HG03575 (cell line): ENCODE data around the gene XPO6.

ENCODE experiments used
- ATAC-seq: cut with Tn5 transposase; IDR thresholded peaks from one replicate; pipeline ENCODE4 v1.9.1; 2021; ENCODE audit not compliant: unreplicated experiment, insufficient number of reproducible peaks, low FRiP score; ENCODE audit errors: extremely low read depth

The XPO6 gene

DNA sequence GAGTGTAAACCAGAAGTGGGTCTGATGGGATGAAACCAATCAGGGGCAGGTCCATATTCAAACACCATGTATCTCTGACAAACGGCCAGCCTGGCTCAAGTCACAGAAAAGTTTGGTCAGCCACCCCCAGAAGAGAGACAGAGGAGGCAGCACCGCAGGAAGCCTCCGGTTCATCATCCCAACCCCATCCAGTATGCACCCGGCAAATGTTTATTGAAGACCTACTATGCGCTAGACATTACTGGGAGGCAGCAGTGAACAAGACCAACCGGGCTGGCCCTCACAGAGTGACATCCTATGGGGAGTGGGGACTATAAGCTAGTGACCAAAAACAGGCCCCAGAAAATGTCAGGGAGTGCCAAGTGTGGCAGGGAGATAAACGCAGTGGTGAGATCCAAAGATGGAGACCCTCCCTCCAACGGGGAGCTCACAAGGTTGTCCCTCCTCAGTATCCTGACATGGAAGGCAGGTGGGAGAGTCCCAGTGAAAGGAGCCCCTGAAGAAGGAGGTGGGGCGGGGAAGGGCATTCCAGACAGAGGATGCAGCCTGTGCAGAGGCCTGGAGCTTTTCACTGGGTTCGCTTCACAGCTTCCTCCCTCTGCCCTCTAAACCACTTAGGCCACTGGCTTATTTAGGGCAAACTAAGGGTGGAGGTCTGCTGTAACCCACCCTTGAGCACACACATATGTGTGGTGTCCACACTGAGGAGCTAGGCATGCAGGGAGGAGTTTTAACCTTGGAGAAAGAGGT lies 150.2 kb downstream of the XPO6 start:
- no peak for ATAC-seq

DNA sequence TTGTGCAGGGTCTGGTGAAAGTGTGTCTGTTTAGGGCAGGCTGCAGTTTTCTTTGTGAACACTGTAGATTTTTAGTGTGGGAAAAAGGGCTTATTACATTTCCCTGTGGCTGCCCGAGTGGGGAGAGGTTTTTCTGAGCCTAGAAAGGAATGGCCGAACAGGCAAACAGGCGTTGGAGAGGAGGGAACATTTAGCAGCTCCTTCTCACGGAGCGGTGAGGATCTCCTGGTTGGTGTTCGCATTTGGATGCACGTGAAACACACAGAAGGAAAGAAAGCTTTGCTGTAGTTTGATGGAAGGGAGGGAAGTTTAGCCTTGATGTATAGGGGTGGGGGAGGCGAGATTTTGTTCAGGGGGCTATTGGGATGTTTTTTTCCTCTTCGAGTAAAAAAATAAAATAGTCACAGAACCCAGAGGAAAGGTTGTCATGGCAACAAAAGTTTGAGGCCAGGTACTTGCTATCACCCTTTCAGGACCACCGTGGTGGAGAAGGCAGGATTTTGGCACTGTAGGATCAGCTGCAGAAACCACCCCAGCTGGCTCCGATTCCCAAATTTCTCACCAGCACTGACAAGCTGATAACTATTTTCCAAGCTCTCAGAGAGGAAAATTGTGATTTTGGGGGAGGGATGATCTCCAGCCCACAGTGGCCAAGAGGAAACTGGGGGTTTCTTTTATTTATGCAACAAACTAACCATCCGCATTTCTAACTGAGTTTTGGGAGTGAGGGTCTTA lies 151.8 kb downstream of the XPO6 start:
- no peak for ATAC-seq

DNA sequence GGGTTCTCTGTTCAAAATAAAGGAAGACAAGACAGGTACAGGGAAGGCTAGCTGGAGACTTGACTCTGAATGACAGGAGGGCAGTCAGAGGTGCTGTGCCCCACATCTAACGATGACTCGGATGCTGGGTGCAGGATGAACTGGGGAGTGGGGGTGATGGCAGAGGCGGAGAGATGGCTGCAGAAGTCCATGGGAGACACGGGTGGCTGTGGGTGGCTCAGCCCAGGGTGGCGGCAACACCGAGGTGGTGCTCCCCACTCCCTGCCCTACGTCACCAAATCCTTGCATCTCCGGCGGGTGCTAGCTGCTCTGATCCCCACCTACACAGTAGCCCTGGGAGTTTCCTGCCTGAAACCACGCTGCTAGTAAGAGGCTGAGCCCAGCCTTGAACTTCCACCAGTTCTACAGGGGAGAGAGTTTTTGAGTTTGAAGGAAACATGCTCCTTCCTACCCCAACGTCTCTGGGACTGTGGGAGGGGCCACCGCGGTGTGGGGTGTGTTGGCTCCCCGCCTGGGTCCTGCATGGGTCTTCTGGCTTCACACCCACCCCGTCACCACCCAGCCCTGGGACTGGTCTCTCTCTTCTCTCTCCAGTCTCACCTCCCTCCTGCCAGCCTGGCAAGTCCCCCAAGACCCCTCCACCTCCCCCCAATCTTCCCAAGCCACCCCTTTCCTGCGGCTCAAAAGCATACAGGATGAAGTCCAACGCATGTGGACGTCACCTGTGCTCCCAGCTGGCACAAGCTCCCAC lies 152.8 kb downstream of the XPO6 start:
- ATAC-seq, result no peak

DNA sequence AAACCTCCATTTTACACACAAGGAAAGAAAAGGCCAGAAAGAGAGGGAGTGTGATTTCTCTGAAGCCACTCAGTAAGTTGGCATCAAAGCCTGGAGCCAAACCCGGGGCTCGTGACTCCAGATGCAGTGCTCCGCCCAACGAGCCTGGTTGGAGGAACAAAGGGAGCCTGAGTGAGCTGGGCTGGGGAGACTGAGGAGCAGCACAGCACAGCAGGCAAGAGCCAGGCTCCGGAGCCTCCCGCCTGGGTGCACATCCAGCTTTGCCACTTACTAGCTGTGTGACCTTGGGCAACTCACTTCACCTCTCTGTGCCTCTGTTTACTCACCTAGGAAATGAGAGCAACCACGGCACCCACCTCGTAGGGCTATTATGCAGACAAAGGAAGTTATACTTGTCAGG lies 153.8 kb downstream of the XPO6 start:
- no peak for ATAC-seq

DNA sequence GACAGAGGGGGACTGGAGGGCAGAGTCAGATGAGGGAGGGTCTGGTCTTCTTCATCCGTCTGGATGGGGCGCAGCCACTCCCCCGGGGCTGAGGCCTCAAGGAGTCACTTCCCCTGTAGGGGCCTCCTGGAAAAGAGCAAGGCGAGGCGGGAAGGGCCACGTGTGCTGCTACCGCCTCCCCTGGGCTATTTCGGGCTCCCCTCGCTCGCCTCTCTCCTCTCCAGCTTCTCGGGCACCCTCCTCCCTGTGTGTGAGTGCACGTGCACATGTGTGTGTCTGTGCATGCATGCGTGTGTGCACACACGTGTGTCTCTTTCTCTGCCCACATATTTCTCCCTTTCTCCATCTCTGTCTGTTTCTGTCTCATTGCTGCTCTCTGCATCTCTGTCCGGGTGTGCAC lies 158.3 kb downstream of the XPO6 start:
- ATAC-seq, result no peak

DNA sequence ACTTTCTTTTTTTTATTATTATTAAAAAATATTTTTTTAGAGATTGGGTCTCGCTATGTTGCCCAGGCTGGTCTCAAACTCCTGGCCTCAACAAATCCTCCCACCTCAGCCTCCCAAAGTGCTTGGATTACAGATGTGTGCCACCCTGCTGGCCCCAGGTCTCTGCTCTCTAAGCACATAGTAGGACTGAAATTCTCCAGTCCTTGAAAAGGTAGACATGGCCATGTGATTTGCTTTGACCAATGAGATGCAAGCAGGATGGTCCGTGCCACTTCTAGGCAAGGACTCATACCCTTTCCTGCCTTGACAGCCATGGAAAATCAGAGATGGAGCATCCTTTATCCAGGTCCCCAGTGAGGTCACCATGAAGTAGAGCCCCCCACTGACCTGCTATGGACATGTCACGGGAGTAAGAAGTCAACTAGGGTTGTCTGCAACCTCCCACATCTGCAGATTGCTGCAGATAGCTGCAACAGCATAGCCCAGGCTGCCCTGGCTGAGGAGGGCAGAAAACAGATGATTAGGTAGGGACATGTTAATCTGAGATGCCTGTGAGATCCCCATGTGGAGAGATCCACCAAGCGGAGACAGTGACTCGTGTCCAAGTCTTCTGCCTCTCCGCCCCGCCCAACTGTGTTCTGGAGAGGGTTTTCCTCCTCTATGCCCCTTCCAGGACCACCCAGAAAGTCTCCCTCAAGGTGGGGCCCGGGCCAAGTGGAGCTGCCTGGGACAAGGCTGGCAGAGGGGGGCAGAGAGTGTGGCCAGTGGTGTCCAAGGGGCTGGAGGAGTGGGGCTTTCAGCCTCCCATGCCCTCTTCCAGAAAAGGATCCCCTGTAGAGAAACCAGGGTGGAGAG lies 159.3 kb downstream of the XPO6 start:
- no peak for ATAC-seq

DNA sequence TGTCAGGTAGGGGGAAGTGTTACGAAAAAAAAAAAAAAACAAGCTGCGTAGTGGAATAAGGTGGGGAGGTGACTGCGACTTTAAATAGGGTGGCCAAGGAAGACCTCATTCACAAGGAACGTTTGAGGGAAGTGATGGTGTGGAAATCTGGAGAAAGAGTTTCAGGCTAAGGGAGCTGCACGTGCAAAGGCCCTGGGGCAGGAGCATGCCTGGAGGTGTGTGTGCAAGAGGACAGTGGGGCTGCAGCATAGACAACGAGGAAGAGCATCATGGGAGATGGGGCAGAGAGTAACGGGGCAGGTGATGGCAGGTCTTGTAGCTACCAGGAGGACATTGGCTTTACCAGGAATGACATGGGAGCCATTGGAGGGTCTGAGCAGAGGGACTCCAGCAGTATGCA lies 160.3 kb downstream of the XPO6 start:
- ATAC-seq, result no peak
